Suppressor macrophage treated with lipopolysaccharide for 4 hours (primary cell): ENCODE data around the gene NFKB1.
"Not testable (repeated sequence)": the region's sequence is repeated elsewhere in the genome, so short reads cannot be mapped to it uniquely, and the experiment has no call there.

ENCODE experiments used
- DNase-seq: peaks from one replicate; pipeline ENCODE4 v3.0.0-alpha.2; 2020

The NFKB1 gene

DNA sequence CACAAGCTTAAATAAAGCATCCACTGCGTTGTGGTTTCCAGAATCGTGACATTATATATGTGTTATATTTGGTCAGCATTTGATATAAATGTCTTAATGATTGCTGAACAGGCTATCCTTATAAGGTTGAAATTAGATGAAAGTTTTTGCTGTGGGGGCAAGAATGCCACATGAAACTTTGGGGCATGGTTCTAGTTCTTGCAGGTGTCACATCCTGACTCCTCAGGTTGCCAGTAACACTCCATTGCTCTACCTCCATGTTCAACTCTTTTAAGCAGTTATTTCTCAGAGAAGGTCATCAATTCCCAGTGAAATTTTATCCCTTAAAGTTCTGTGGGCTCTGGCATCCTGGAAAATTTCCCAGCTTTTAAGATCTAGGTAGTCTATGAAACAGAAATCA lies 33.7 kb downstream of the NFKB1 start:
- no peak for DNase-seq

DNA sequence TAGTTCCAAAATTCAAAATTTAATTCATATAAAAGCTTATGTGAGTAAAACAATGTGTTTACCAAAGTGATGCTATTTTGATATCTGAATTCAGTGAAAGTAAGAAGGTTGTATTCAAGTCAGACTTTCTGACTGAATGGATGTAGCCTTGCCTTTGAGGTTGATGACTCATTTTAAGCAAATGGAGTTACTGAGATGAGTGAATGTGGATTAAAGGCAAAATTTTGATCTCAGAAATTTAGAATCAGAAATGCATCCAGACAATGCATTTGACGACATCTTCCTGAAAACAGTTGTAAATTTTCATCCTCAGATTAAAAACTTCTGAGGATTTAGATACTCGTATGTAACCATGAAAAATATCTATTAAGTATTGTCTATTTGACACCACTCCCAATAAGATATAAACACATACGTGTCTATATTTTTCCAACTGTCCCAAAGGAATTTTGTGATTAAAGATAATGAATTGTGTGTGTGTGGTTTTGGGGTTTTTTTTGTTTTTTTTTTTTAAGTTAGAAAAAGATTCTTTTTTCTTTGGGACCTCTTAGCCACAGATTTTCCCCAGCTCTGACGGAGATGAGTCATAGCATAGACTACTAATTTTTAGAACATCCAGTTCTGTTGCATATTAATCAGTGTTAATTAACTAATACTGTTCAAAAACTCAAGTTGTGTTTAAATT lies 34.4 kb downstream of the NFKB1 start:
- DNase-seq = no peak

DNA sequence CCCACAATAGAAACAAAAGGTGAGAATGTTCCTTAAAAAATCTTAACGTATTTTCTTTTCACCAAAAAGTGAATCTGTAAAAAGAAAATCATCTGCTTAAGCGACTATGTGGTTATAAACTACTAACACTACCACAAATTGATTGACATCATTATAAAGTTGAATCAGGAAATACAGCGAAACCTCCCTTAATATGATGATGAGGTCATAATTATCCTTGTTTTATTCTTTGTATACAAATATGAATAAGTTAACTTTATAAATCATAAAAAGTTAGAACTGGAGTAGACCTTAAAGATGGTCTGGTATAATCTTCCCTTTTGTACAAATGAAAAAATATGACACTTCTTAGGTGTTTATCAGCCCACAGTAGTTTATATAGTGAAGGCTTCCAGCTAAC lies 35.6 kb downstream of the NFKB1 start:
- DNase-seq = no peak

DNA sequence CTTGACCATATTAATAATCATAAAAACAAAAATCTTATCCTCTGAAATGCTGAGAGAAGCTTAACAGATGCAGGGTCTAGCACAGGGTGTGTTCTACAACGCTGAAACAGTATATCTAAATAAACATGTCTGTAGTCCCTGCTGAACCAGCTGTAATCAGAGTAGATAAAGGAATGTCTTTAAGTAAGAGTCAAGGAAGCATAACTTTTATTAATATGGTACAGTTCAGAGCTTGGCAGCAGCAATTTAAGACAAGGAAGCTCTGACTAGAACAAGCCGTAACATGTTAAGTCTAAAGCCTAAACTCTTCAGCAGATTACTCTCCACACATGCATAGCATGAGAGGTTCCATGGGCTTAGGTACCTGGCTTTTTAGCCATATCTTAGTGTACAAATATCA lies 36.1 kb downstream of the NFKB1 start:
- no peak for DNase-seq

DNA sequence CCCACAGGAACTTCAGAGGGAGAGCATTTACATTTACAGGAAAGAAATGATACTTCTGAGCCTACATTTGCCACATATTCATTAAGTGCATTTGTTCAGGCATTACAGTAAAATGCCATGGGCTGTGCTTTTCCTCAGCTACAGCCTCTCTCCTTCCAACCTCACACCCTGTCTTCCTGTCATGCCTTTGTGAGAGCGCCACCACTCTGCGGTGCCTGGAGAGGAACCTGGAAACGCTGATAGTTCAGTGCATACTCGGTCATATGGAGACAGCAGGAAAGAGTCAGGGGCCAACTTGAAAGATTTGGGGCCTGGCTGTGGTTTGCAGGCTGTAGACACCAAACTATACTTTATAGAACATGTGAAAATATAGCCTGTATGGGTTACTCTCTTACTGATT lies 40.5 kb downstream of the NFKB1 start:
- no peak for DNase-seq

DNA sequence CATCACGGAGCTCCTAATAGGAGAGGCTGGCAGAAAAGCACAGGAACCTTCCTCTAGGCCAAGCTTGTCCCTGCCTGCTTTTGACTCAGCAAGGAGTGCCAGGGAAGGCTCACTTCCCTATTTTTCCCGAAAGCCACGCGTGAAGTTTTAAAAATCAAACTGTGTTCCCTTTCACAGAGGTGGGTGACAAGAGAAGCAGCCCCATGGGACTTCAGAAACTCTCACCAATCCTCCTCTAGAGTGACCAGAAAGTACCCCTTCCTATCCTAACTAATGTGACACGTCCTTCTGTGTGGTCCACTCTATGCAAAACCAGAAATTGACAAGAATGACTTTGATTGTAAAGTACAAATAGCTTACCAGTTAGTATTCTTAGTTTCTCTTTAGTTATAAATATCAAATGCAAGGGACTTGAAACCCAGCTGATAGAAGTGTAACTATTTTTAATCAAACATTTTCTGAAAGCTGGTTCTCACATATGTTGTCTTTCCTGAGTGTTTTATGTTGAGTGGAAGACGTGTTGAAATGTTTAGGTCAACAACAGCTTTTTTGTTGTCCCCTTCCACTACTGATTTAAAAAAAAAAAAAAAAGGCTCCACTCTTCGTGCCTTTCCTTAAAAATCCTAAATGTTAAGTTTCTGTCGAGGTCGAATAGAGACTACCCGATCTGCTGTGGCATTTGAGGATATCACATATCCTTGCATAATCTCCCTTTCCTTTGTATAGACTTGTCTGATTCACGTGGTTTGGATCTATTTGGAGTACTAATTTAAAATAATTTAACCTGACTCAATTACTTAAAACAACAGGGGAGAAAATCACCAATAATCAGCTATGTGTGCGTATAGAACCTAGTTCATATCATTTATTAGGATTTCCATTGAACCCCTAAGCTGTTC lies 42.1 kb downstream of the NFKB1 start:
- peak; percentile 46 for DNase-seq

DNA sequence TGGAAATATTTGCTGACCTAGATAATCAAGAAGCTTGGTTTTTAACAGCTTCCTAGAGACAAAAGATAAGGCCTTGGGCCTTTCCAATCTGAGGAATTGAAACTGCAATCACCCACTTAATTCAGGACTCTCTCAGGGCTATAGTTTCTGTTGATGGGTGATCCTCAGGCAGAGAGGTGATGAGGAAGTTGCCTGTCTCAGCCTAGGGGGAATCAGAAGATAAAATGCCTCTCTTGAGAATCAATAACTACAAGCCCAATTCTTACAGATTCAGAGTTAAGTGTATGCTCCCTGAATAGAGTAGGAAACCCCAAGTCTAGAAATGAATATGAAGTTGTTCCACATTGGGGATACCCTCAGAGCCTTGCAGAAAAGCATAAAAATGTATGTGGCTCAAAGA lies 45.5 kb downstream of the NFKB1 start:
- no peak for DNase-seq

DNA sequence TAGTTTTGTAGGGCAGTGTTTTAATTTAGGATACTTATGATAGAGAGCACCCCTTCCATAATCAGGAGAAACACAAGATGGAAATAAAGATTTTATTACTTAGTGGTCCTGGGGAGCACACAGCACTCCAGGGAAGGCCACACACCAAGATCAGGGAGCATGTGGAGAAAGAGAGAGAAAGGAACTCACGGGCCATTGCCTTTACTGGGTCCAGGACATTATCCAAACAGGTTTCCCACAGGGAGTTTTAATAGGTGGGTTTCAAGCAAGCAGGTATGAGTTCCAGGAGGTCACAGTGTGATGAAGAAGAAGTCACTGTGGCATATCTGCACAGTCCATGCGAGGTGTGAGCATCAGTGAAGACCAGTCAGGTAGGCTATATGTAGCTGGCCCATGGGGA lies 46.8 kb downstream of the NFKB1 start:
- DNase-seq = no peak

DNA sequence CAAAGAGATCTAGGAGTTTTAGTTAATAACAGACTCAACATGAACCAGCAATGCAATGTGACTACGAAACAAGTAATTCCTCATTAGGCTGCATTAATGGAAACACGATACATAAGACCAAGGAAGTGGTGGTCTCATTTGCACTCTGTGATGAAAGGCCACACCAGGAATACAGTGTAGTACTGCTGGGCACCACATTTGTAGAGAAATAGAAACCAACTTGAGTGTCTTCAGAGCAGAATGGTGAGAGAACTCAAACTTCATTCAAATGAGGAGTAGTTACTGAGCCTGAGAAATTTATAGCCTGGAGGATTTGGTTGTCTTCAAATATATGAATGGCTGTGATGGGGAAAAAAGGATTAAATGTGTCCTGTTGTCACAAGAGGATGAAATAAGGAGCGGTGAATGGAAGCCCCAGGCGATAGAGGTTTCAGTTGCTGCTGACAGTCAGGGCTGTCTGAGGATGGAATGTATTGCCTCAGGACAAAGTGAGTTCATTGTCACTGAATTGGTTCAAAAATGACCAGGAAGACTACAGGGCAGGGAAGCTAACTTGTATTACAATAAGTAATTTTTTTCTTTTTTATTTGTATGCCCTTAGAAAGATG lies 50.9 kb downstream of the NFKB1 start:
- DNase-seq = no peak

DNA sequence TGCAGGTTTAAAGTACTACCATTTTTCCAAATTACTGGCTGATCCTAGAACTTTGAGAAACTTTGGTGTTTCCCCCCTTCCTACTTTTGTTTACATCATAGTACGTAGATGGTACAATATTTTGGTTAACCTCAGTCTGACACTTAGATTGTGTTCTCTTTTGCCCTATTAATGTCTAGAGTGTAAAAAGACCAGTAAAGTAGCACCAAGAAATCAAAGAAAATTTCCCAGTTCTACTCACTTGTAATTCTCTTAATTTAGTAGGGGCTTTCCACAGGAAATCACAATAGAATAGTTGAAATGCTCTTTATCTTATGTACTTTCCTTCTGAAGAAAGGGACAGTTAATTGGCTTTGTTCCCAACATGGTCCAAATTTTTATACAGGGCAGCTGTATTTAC lies 51.6 kb downstream of the NFKB1 start:
- DNase-seq = peak; percentile 57

DNA sequence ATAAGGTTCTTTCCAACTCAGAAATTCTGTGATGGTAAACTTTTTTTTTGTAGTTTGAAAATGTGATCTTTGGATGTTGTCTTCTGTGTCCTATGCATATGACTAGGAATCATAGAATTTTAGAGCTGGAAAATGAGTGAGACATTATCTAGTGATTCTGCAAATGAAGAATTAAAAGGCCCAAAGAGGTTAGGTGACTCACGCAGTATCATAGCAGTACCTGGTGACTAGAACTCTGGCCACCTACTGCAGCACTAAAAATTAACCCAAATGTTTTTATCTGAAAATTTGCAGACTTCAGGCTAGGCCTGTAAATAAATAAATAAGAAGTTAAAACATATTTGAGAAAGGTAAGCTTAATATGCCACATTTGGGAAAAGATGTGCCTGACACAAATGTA lies 52.8 kb downstream of the NFKB1 start:
- no peak for DNase-seq

DNA sequence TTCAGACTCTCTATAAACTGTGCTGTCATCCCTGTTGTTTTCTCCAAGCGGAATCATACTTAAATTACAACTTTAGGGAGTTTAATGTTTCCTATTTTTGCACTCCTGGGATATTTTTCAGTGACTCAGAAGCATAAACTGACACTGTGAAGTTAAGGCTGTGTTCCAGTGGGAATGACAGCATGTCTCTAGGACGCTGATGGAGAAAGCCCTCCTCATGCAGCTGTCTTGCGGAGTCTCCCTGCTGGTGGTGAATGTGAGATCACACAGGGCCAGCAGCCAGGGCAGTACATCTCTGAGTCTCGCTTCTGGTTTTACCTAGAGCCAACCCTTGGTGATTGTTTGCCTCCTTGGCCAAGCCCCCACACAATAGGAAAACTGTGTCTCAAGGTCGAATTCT lies 53.3 kb downstream of the NFKB1 start:
- no peak for DNase-seq

DNA sequence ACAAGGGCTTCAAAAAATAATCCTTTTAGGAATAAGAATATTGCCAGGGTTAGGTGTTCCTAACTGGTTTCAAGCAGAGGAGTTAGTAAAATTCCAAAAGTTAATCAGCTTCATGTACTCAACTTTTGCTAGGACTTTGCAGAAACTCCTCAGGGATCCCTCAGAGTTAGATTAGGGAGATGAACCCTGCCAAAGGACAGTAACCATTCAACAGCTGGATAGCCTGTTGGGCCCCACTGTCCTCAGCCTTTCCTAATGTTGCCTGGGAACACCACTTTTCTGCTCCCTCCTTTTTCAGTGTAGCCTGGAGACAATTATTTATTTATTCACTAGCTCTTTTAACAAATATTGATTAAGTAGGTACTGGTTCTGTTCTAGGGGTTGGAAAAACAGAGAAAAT lies 53.8 kb downstream of the NFKB1 start:
- DNase-seq = no peak

DNA sequence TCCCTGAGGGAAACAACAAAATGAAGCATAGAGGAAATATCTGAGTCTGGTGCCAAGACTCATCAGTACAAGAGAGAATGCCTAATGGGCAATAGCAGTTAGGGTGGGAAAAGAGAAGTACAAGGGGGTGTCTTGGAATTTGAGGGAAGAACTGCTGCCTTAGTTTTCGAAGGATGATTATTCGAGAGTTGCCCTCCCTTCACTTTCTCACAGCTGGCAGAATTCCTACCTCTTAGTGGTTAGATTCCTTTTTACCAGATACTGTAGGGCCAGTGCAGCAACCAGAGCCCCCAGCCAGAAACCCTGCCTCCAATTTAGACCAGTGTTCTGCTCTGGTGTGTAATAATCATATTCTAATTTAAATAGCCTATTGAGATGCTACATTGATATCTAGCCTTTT lies 56.5 kb downstream of the NFKB1 start:
- DNase-seq = no peak

DNA sequence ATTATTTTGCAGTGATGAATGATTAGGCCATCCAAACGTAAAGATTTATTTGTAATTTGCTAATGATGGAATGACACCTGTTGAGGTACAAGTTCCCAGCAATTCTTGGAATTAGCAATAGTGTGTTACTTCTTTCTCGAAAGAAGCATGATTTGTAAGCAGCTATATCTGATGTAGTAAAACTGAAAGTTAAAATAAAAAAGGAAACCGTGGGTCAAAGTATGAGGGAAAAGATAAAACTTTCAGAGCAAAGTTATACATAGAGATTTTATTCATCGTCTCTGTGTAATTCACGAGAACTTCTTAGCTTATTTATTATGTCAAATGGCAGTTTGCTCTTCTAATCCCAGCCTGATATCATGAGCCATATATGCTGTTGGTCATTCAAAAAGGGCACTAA lies 59.0 kb downstream of the NFKB1 start:
- DNase-seq = peak; percentile 58

DNA sequence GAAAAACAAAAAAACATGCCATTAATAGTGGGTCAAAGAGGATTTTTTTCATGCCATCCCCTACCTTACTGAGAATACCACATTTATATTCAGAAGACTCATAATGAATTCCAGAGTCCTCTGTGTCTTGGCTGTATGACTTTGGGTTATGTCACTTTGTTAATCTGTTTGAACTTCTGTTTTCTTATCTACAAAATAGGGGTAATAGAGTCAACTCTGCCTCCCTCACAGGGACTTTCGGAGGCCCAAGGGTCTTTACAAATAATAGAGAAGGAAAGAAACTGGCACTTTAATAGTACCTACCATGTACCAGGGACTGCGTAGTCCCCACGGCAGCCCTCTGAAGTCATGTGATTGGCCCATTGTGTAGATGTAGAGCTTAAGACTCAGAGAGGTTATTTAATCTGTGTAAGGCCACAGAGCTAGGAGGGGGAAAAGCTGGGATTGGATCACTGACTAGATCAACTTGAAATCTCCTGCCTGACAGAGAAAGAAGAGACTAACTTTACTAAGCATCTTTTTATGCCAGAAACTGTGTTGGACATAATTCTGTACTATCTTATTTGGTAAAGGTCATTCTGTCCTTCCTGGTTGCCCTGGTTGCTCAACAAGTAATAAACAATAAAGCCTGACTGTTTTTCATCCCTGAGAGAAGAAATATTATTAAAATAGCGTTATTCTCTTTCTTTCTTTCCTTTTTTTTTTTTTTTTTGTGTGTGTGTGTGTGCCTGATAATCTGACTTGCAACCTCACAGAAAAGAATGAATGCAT lies 59.6 kb downstream of the NFKB1 start:
- DNase-seq = no peak

DNA sequence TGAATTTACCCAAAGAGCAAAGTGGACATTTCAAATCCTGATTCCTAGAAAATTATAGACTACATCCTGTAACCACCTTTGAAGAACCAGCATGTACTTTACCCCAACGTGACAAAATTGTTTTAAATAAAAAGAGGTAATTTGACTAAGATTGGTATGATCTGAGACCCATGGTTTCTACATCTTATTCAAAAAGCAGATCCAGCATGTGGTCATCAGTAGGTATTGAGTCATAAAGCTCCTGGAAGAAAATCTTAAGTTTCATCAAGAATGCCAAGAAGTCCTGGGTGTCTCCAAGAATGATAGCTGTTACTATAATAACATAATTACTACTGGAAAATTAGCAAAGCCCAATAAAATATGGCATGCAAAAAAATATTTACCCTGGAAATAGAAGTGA lies 61.8 kb downstream of the NFKB1 start:
- DNase-seq = peak; percentile 69

DNA sequence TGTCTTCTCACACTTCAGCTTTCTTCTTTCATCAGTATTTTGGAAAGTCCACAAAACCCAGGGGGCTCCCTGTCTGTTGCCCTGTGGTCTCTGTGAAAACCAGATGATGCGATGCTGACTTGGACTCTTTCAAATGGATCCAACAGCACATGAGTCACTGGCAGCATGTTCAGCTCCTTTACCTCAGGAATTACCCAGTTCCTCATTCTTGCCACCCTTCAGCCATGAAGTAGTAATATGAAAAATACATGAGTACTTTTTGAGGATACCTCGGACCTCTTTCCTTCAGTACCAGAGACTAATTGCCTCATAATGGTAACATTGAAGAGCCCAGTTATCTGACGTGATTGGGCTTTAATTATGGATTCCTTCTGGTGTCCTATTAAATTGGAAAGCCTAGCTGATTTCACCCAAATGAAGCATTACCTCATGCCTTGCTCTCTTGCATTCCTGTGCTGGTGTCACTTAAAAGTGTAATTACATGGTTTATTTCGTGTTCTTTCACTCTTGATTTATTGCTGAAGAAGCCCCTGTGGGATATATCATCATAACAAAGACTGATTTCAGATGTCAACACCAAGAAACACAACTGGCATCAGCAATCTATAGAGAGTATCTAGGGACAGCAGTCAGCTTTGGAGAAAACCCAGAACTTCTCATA lies 63.4 kb downstream of the NFKB1 start:
- DNase-seq = peak; percentile 95

DNA sequence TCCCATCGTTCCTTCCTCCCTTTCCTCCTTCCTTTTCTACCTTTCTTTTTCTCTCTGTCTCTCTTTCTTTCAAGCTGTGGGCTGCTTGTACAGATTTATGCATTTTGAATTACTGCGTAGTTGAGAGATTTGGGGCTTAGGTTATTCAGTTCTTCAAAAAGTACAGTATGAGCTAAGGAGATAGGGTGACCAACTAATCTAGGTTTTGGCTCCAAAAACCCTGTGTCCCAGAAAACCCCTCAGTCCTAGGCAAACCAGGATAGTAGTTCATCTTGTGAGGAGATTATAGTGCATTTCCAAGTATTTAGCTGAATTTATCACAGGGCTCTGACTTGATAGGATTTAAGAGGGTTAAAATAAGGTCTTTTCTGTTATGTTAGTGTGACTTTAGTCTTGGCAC lies 64.5 kb downstream of the NFKB1 start:
- no peak for DNase-seq

DNA sequence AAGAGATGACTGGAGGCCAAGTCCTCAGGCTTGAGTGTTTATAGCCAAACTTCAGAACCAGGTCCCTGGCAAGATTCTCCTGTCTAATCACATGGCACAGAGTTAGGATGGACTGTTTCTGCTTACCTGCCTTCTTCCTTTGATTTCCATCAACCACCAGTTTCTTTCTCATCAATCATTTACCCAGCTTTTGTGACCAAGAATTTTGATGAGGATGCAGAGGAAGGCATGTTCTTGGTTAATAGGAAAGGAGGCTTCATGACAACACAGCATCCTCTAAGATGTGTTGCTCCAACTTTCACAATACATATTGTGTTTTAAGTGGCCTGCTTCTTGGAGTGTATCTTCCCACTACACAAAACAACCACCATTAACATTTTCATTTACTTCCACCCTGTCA lies 65.3 kb downstream of the NFKB1 start:
- DNase-seq = no peak

DNA sequence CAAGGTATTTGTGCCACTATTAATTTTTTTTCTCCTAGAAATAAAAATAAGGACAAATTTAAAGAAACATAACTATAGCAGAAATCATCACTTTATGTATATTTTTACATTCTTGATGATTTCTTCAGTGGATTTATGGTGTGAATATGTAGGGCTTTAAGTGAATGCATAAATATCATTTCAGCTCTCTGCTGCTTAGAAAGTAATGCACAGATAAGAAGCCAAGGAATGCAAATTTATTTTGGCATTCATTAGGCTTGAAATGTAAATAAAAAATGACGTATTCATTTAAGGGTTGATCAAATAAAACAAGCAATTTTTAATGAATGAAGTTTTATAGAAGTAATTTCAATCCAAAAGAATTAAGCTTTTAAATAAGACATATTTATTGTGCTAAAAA lies 66.3 kb downstream of the NFKB1 start:
- no peak for DNase-seq

DNA sequence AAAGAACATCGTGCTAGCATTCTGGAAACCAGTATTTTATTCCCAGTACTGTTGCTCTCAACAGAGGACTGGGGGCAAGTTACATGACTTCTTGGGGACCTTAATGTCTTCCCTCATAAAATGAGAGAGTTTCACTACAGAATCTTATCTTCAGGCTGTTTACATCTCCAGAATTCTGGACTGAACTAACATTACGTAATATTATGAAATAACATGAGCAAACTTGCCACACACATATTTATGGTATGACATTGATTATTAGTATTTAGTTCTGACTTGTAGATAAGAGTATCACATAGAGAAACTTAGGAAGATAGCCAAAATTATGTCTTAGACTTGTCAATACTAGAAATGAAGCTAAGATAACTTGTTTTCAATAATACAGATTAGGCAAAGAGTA lies 68.0 kb downstream of the NFKB1 start:
- DNase-seq = no peak

DNA sequence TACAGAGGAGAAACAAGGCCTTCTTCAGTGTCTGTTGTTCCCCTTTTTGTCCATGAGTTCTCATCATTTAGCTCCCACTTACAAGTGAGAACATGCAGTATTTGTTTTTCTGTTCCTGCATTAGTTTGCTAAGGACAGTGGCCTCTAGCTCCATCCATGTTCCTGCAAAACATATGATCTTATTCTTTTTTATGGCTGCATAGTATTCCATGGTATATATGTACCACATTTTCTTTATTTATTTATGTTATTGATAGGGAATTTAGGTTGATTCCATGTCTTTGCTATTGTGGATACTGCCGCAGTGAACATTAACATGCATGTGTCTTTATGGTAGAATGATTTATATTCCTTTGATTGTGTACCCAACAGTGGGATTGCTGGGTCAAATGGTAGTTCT lies 69.1 kb downstream of the NFKB1 start:
- DNase-seq = not testable (repeated sequence)
